ACC112 (cell line): ENCODE results near the gene CALML3.

ENCODE experiments used
- H2AFZ ChIP-seq: fragments of 200-600 bp; sonication (generic); one replicate; pipeline ENCODE4 v1.6.0; 2017; ENCODE audit warnings: antibody characterized with exemption, low read length; ENCODE audit not compliant: unreplicated experiment
- H3K27ac ChIP-seq: fragments of 200-600 bp; sonication (generic); 2 replicates; pipeline ENCODE4 v1.5.1; 2014; ENCODE audit warnings: low read depth, mild to moderate bottlenecking, antibody characterized with exemption, low read length, moderate library complexity
- H3K27me3 ChIP-seq: fragments of 200-600 bp; sonication (generic); 2 replicates; pipeline ENCODE4 v1.6.1; 2014; ENCODE audit warnings: mild to moderate bottlenecking, antibody characterized with exemption, low read length, moderate library complexity, mixed read lengths; ENCODE audit not compliant: insufficient read depth
- H3K36me3 ChIP-seq: fragments of 200-600 bp; sonication (generic); 2 replicates; pipeline ENCODE4 v1.6.1; 2016; ENCODE audit warnings: mild to moderate bottlenecking, antibody characterized with exemption, low read length, moderate library complexity, mixed read lengths; ENCODE audit not compliant: insufficient read depth
- H3K4me1 ChIP-seq: fragments of 200-600 bp; sonication (generic); one replicate; pipeline ENCODE4 v1.6.1; 2016; ENCODE audit warnings: low read length, mixed read lengths; ENCODE audit not compliant: insufficient read depth, unreplicated experiment, control insufficient read depth
- H3K4me3 ChIP-seq: fragments of 200-600 bp; sonication (generic); 2 replicates; pipeline ENCODE4 v1.5.1; 2014; ENCODE audit warnings: mild to moderate bottlenecking, low read depth, low read length
- H3K79me2 ChIP-seq: fragments of 200-600 bp; sonication (generic); one replicate; pipeline ENCODE4 v1.6.0; 2016; ENCODE audit warnings: low read length; ENCODE audit not compliant: control insufficient read depth, unreplicated experiment, insufficient read depth

The CALML3 gene

DNA sequence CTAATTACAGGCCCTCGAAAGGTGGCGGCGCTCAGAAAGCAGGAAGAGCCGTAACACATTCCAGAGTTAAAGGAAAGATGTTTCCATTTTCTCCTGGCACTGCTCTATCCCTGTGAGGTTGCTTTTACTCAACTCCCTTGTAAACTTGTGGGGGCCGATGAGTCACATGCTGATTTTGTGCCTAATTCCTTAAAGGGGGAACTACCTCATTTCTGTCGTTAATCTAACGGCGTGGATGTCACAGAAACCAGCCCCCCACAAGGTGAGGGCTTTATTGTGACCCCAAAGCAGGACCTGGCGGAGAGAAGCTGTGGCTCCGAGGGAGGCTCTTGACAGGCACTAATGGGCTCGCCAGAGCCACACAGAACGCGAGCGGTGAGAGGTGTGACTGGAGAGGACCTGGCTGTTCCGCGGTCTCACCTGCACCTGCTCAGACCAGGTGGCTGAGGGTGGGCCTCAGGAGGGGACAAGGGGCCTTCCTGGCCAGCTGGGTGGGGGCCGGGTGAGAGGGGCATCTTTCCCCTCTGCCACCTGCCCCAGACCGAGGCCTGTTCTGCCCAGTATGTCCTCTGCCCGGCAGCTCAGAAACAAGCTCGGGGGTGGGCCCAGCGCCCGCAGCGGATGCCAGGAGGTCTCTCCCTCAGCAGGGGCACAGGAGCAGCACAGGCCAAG, 50.9 kb downstream of the CALML3 start:
- Histone ChIP-seq H3K4me1 (peaks cover 8% of the 10 kb centered on the region), H2AFZ (peak overlapping the region; percentile 40), H3K79me2 (no peaks in the 10 kb centered on the region), H3K4me3 (no peak overlapping the region), H3K27me3 (no peaks in the 10 kb centered on the region), H3K27ac (no peak overlapping the region), H3K36me3 (no peaks in the 10 kb centered on the region)

- Histone ChIP-seq H3K36me3 (no peaks in the 10 kb centered on the region), H2AFZ (no peak overlapping the region), H3K79me2 (no peaks in the 10 kb centered on the region), H3K27me3 (no peaks in the 10 kb centered on the region), H3K4me3 (no peak overlapping the region), H3K4me1 (peaks cover 8% of the 10 kb centered on the region), H3K27ac (no peak overlapping the region)
Measured at GRCh38 chr10:5576154-5576748, 51.5 kb downstream of the CALML3 start.
